Lung (tissue), 12 donors: ENCODE data around the gene SYT13. TPM values are rescaled to one million over a fixed set of nuclear protein-coding genes. Genes with fewer than 3 reads are reported as not detected.
A peak's percentile ranks its signal among the peaks of the same experiment; 100 is the strongest.

Experiments
- ATAC-seq: fragments of 200-7000 bp; cut with Tn5 transposase; one replicate; pipeline ENCODE4 v1.9.1; 2020; ENCODE audit warnings: moderate number of reproducible peaks; ENCODE audit not compliant: insufficient read depth, low FRiP score
- DNase-seq, 3 donors: peaks; one replicate each; pipeline ENCODE4 v3.0.0-alpha.2; 2013 to 2017
- H3K27ac ChIP-seq, 2 donors: one replicate each; pipeline ENCODE4 v1.5.1; 2013; ENCODE audit warnings: mild to moderate bottlenecking in 2 of 2, moderate library complexity in 2 of 2, control low read depth in 1 of 2, inconsistent platforms in 1 of 2, low read depth in 1 of 2, low read length in 1 of 2
- H3K27me3 ChIP-seq, 3 donors: one replicate each; pipeline ENCODE4 v1.5.1; 2013; ENCODE audit warnings: low read length in 2 of 3; ENCODE audit not compliant: control insufficient read depth in 3 of 3, insufficient read depth in 3 of 3
- H3K36me3 ChIP-seq, 4 donors: one replicate each; pipeline ENCODE4 v1.5.1; 2013; ENCODE audit warnings: low read length in 4 of 4, mild to moderate bottlenecking in 1 of 4, moderate library complexity in 1 of 4; ENCODE audit not compliant: control insufficient read depth in 4 of 4, insufficient read depth in 4 of 4
- H3K4me1 ChIP-seq, 5 donors: one replicate each; pipeline ENCODE4 v1.5.1; 2013; ENCODE audit warnings: low read length in 5 of 5, mild to moderate bottlenecking in 2 of 5, moderate library complexity in 1 of 5; ENCODE audit not compliant: control insufficient read depth in 5 of 5, insufficient read depth in 5 of 5
- H3K4me3 ChIP-seq: one replicate; pipeline ENCODE4 v1.5.1; 2013; ENCODE audit warnings: mild to moderate bottlenecking, control low read depth, moderate library complexity
- H3K9ac ChIP-seq, 2 donors: one replicate each; pipeline ENCODE4 v1.5.1; 2013; ENCODE audit warnings: low read length in 2 of 2, control low read depth in 1 of 2; ENCODE audit not compliant: insufficient read depth in 1 of 2
- H3K9me3 ChIP-seq, 4 donors: one replicate each; pipeline ENCODE4 v1.5.1; 2013; ENCODE audit warnings: low read length in 3 of 4, mild to moderate bottlenecking in 1 of 4, moderate library complexity in 1 of 4; ENCODE audit not compliant: control insufficient read depth in 4 of 4, insufficient read depth in 3 of 4
- CTCF ChIP-seq: IDR thresholded peaks from 2 replicates; pipeline ENCODE4 v1.5.1; 2012; ENCODE audit warnings: mild to moderate bottlenecking; ENCODE audit errors: control extremely low read depth, extremely low read depth
- WGBS, 2 donors: extraction: QIAGEN DNeasy Blood & Tissue Kit; methylation state at CpG; one replicate each; pipeline ENCODE4 v1.1.7; 2013; 5-methylcytosine and 5-hydroxymethylcytosine counted together
- polyA plus RNA-seq, 2 donors: library from polyadenylated mRNA; stranded (reverse); fragments of 200-250 nt; gene quantifications; one replicate each; pipeline ENCODE4 v1.2.1, GENCODE V29; 2013
- total RNA-seq, 2 donors: library from RNA; depleted of rRNA in 1 of 2; stranded (reverse); fragments of >200 nt in 1 of 2; gene quantifications; one replicate each; pipeline ENCODE4 v1.2.1, GENCODE V29; 2014 to 2021
- donor health status: control.
- donor health status: control.
- donor health status: Bipolar disorder and iron deficiency.
- donor health status: healthy.
- donor health status: DM: yes; HTN: yes; CAD: no.

SYT13 gene
- total and polyA plus RNA-seq, 4 donors: 0.06 to 6.2 (median 0.16) TPM

DNA sequence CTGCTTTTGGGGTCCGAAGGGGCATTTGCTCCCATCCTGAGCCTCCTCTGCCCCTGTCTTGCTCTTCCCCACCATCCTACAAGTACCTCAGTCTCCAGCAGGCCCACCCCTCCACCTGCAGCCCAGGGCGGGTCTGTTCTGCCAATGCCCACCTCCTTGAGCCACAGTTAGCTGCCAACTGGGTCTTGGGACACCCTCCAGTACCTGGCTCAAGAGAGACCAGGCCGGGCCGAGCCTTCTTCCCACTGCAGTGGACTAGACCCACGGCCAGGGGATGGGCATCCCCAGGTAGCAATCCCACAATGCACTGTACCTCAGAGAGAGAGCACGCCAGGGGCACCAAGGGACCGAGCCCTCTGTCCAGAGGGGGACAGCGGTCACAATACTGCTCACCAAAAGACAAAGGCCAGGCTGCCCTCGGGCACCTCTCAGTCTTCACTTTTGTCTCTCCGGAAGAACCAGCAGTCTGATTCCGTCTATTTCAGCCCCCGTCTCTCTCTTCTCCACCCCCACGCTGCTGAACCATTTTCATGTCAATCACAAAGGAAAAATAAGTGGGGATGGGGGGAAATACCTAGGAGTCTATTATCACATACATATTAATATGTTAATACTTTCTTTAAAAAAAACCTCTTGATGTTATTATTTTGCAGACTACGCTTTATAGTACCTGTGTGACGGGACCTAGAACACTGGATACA, 51.7 kb downstream of the SYT13 start:
- Histone ChIP-seq H3K4me3 (no peak overlapping the region), H3K36me3 (peaks cover 0 to 4% (median 0%) of the 10 kb centered on the region in 4 donors), H3K9me3 (peaks cover 0 to 2% (median 0%) of the 10 kb centered on the region in 4 donors), H3K27ac (no peak overlapping the region), H3K9ac (no peak overlapping the region), H3K4me1 (peaks cover 0 to 2% (median 0%) of the 10 kb centered on the region in 5 donors), H3K27me3 (no peaks in the 10 kb centered on the region)
- WGBS, 2 donors: 94 to 97% methylated on average over 15 of the region's 15 CpGs
- TF ChIP-seq CTCF: no peak
- ATAC-seq (no peak), DNase-seq (no peak)

DNA sequence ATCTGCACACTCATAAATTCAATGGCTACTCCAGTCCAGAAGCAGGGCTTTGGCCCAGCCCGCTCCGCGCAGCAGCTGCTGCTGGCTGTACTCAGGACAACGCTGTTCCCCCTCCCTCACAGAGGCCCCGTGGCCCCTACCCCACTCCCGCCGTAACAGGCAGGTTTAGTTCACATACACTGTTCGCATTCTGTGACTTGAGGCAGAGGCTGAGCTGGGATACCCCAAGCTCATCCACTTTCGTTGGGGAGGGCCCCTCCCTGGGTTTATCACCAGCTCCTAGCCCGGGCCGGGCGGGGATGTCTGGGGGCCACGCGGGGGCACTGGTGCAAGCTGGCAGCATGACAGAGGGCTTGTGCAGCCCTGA, 52.4 kb downstream of the SYT13 start:
- H3K27ac ChIP-seq: no peak overlapping the region
- DNase-seq (no peak), ATAC-seq (no peak)
- no peaks in the 10 kb centered on the region for H3K27me3 ChIP-seq
- H3K4me1 ChIP-seq: peaks cover 0 to 2% (median 0%) of the 10 kb centered on the region in 5 donors
- TF ChIP-seq CTCF: no peak
- peaks cover 0 to 4% (median under 1%) of the 10 kb centered on the region in 4 donors for H3K36me3 ChIP-seq
- WGBS, 2 donors: 80 to 86% methylated on average over 14 of the region's 14 CpGs
- no peaks in the 10 kb centered on the region for H3K9me3 ChIP-seq
- no peak overlapping the region for H3K4me3 ChIP-seq
- no peak overlapping the region for H3K9ac ChIP-seq

DNA sequence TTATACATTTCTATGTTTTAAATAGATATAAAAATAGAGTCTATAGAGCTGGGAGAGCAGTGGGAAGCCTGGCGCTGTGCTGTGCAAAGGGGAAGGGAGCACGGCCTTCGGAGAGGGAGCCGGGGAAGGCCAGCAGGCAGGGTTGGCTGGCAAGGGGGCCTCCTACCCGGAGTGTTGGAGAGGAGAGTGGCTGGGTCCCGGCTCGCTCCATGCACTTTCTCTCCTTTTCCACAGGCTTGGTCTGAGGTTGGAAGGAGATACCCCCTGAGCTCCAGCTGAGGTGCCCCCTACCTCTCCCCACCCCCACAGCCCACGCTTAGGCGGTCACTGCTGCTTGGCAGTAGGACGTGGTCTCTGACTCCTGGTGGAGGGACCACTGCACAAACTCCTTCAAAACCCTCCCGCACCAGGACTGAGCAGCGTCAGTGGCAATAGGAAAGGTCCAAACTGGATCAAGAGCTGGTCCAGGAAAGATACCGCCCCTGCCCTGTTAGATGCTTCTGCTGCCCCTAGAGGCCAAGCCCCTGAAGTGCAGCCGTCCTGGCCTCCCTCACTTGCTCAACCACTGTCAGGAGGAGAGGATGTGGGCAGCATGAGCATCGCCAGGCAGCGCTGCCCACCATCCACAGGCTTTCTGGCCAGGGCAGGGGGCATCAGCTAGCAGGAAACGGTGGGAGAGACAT, 52.9 kb downstream of the SYT13 start:
- no peak for ATAC-seq

More for the DNA sequence above, 52.9 kb downstream of the SYT13 start:
- TF ChIP-seq CTCF: peak; percentile 71
- Histone ChIP-seq H3K4me3 (no peak overlapping the region), H3K36me3 (peaks cover 0 to 8% (median 2%) of the 10 kb centered on the region in 4 donors), H3K27me3 (no peaks in the 10 kb centered on the region), H3K27ac (no peak overlapping the region), H3K9ac (no peak overlapping the region), H3K4me1 (peaks cover 0 to 2% (median 0%) of the 10 kb centered on the region in 5 donors), H3K9me3 (no peaks in the 10 kb centered on the region)
- peak; percentile 55 to 71 (median 68) for DNase-seq
- 61 to 63% methylated on average over 17 of the region's 17 CpGs for WGBS, 2 donors
